ENCODE data around the gene TMEM150A.

DNA sequence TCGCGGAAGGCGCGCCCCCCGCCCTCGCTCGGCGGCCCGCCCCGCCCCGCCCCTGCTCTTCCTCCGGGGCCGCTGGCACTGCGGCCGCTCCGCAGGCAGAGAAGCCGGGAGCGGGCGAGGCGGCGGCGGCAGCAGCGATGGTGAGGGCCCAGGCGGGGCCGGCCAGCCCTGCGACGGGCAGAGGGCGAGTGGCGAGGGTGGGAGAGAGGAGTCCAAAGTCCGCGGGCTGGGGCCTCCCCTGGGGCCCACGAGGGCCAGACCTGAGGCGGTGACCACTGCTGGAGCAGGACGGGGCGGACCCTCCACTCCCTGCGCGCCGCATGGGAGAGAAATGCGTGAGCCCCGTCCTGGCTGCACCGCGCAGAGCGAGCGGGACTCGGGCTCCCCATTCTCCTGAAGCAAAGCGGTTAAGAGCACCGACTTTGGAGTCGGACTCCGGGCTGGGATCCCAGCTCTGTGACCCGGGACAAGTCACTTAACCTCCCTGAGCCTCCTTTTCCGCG is 18.1 kb downstream of the TMEM150A start, which contains the start of gene VAMP5:
- TF ChIP-seq, protein P1, sequence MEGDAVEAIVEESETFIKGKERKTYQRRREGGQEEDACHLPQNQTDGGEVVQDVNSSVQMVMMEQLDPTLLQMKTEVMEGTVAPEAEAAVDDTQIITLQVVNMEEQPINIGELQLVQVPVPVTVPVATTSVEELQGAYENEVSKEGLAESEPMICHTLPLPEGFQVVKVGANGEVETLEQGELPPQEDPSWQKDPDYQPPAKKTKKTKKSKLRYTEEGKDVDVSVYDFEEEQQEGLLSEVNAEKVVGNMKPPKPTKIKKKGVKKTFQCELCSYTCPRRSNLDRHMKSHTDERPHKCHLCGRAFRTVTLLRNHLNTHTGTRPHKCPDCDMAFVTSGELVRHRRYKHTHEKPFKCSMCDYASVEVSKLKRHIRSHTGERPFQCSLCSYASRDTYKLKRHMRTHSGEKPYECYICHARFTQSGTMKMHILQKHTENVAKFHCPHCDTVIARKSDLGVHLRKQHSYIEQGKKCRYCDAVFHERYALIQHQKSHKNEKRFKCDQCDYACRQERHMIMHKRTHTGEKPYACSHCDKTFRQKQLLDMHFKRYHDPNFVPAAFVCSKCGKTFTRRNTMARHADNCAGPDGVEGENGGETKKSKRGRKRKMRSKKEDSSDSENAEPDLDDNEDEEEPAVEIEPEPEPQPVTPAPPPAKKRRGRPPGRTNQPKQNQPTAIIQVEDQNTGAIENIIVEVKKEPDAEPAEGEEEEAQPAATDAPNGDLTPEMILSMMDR (IDR thresholded peaks at IDR 0.05) = no peak
- TF ChIP-seq POLR2AphosphoS5 (IDR thresholded peaks at IDR 0.05) (no peak), POLR2A (IDR thresholded peaks at IDR 0.05) (no peak)

Measured in prostate gland (tissue), 2 donors.